ENCODE data around the gene SNX4.

GRCh38 chr3:125440970-125441369 lies 79.0 kb downstream of the SNX4 start:
- TF ChIP-seq CTCF (optimal IDR thresholded peaks at IDR 0.05 in 1 of 3, IDR thresholded peaks at IDR 0.05 in 1 of 3, conservative IDR thresholded peaks at IDR 0.05 in 1 of 3; ENCODE audit: extremely low read depth in 1 of 3, insufficient read depth in 2 of 3, low read length in 3 of 3), result no peak
- no peak for TF ChIP-seq EZH2 (IDR thresholded peaks at IDR 0.05; ENCODE audit: low read length)
